GM19240 (cell line): ENCODE measurements around the gene ZSWIM3.
A peak's percentile ranks its signal among the peaks of the same experiment; 100 is the strongest.
"Not testable (repeated sequence)": the region's sequence is repeated elsewhere in the genome, so short reads cannot be mapped to it uniquely, and the experiment has no call there.

Source experiments
- DNase-seq: peaks from one replicate; pipeline ENCODE4 v3.0.0; 2011; ENCODE audit warnings: low spot score; ENCODE audit not compliant: insufficient read length

ZSWIM3 gene

GRCh38 chr20:45860560-45861220 is 3.3 kb downstream of the ZSWIM3 start:
- DNase-seq, result no peak

GRCh38 chr20:45861221-45862075 is 4.0 kb downstream of the ZSWIM3 start:
- no peak for DNase-seq

DNA sequence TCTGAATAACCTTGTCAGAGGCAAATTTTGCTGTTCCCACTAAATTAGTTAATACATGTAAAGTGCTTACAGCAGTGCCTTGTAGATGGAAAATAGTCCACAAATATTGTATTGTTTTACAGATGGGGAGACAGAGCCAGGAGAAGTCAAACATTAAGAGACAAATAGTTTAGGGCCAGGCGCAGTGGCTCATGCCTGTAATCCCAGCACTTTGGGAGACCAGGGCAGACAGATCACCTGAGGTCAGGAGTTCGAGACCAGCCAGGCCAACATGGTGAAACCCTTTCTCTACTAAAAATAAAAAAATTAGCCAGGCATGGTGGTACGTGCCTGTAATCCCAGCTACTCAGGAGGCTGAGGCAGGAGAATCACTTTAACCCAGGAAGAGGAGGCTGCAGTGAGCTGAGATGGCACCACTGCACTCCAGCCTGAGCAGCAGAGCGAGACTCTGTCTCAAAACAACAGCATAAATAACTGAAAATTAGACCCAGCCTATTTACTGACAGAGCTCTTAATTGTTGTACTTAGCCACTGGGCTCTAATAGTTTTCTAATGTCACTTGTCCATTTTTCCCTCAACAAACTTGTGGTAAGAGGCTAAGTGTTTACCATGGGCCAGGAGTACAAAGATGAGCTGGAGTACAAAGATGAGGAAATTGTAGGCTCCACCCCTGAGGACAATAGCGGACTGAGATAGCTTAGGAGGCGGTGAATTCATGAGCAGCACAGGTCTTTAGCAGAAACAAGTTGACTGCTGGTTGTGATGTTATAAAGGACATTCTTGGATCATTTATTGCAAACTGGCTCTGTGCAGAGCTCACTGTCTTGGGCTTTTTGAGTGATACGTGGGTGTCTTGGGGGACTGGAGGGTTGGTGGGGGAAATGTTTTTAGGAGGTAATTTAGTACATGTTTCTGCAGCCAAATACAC is 6.4 kb downstream of the ZSWIM3 start:
- no peak for DNase-seq

- no peak for DNase-seq
Measured at GRCh38 chr20:45866454-45866853, 9.0 kb downstream of the ZSWIM3 start.

DNA sequence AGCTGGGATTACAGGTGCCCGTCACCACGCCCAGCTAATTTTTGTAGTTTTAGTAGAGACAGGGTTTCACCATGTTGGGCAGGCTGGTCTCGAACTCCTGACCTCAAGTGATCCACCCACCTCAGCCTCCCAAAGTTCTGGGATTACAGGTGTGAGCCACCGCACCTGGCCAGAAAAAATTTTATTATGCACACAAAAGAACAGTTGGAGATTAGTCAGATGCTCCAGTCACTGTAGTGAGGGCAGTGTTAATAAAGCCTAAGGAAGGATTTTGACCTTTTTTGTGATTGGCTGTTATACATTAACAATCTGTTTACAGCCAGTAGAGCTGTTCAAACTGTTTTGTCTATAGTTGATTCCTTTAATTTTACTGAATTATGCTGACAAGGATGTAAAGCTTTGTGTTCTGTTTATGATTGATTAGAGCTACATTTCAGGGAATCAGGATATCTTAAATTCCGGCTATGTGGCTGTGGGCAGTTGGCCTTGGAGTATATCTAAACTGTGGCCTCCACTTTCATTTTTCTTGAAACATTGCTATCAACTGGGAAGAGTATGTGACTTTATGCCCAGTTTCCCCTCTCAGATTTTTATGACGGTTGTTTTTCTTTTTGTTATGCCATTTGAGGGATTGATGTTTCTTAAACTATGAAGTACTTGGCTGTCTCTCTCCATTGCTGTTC is 9.9 kb downstream of the ZSWIM3 start:
- no peak for DNase-seq

DNA sequence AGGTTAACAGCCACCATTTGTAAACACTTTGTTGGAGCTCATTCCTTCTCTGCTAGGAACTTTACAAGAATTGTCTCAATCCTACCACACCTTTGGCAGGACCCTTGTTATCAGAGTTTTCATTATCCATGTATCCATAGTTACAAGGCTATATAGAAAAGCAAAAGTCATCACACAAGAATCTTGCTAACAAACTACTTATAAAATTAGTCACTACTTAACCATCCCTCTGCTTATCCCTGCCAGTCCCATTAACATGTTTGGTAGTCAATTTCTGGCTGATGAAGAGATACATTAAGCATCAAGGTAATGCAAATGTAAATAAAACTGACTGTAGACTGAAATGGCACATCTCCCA is 10.4 kb downstream of the ZSWIM3 start:
- DNase-seq, result no peak

DNA sequence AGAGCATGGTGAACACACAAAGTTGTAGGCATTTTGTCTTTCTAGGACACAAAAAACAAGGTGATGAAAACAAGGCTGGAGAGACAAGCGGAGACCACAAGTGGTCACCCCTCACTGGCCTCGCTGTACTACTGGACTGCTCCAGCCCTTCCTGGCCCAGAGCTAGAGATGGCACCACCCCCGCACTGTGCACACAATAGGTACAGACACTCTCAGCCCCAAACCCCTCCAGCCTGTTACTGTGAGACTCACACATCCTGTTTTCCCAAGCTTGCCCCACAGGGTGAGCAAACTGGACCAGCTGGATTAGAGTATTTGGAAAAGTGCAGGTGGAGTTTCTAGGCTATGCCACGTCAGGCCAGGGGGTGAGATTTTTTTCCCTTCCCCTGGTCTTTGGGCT is 15.2 kb downstream of the ZSWIM3 start:
- DNase-seq, result no peak

- DNase-seq, result no peak
Measured at GRCh38 chr20:45873409-45874103, 16.1 kb downstream of the ZSWIM3 start.

GRCh38 chr20:45874104-45874481 is 16.7 kb downstream of the ZSWIM3 start:
- not testable (repeated sequence) for DNase-seq

- no peak for DNase-seq
Measured at GRCh38 chr20:45874576-45874975, 17.2 kb downstream of the ZSWIM3 start.

- no peak for DNase-seq
Measured at GRCh38 chr20:45878076-45878761, 20.8 kb downstream of the ZSWIM3 start.

DNA sequence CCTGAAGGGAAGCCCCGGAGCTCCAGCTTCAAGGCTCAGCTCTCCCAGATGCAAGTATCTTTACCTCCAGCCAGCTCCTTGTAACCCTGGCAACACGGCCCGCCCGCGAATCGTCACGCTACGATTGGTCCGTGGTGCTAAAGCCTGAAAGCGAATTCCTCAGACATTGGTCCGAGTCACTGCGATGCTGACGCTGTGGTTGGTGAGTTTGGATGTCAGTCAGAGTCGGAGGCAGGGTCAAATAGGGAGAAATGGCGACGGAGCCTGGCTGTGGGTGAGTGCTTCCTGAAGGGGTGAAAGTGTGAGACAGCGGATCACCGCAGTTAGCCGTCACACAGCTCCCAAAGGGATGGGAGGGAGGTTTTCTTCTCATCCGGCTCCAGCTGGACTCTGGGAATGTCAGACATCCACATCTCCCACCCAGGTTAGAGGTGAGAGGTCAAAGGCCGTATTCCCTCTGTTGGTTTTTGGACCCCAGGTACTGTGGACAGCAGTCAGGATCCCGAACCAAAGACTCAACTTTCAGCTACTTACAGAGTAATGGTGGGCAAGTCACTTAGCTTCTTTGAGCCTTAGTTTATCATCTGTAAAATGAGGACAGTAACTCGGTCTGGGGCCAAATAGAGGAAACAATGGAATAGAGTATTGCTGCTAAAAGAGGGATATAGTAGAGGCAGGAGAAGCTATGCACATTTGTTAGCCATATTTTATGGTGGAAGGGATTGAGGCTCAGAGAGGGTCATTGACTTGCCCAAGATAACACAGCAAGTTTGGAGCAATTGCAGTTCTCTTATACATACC is 23.8 kb downstream of the ZSWIM3 start, which contains the start of gene ZSWIM1:
TSS of gene ZSWIM1 (plus strand) at position 240 of the 801 bp plus-strand sequence. CDS start 1,366 bp downstream, outside the sequence.
- peak; percentile 97 for DNase-seq

GRCh38 chr20:45882469-45883099 is 25.2 kb downstream of the ZSWIM3 start:
- no peak for DNase-seq

DNA sequence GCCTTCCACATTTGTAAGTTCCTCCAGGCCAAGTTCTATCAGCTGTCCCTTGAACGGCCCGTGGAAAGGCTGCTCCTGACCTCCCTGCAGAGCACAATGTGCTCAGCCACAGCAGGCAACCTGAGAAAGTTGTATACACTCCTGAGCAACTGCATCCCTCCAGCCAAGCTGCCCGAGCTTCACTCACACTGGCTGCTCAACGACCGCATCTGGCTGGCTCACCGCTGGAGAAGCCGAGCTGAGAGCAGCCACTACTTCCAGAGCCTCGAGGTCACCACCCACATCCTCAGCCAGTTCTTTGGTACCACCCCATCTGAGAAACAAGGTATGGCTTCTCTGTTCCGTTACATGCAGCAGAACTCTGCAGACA is 25.7 kb downstream of the ZSWIM3 start:
- no peak for DNase-seq

DNA sequence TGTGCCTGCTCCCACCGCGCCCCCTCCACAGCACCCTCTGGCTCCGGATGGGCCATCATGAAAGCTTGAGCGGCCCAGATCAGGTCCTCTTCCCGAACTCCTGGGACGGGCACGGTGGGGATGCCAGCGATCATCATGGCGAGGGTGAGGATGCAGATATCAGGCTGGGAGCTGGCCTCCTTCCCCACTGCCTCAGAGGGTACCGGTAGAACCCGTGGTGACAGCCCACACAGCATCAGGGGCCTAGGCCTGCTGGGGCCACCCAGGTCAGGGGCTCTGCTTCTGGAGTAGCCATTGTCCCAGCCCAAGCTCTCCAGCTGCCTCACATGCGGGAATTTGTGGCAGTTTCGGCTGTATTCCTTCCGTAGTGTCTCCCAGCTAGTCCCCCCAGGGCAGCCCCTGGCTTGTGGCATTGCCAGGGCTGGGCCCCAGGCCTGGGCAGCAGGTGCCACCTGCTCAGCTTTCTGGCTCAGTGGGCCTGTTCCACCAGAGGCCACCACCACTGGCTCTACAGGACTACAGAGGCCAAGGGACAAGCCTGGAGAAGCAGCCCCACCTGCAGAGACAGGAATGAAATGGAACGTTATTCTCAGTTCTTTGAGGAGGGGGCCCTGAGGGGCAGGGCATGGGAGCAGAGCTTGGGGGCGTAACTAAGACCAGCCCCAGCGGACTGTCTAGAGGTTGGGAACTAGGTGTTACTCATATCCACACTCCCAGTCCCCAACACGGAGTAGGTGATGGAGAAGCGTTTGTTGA is 29.4 kb downstream of the ZSWIM3 start:
- DNase-seq, result no peak

GRCh38 chr20:45887346-45887715 is 29.9 kb downstream of the ZSWIM3 start, which contains the start of gene SPATA25:
Gene SPATA25, minus strand, starts transcription at chr20:45887622. Its CDS starts 32 bp downstream, at chr20:45887590.
- DNase-seq, result no peak

GRCh38 chr20:45888681-45889080 is 31.3 kb downstream of the ZSWIM3 start:
- DNase-seq, result no peak
